OCI-LY3 (cell line): ENCODE data around the gene CRMP1.

Experiments used
- H2AFZ ChIP-seq: fragments of 200-600, 300-600 bp; shearing (Covaris generic); 2 replicates; pipeline ENCODE4 v1.6.0; 2014; ENCODE audit warnings: antibody characterized with exemption, low read depth, low read length
- H3K27ac ChIP-seq: fragments of 200-600, 300-600 bp; sonication (generic); 2 replicates; pipeline ENCODE4 v1.5.1; 2014; ENCODE audit warnings: mild to moderate bottlenecking, low read length, moderate library complexity, mixed read lengths
- H3K27me3 ChIP-seq: fragments of 200-600, 300-600 bp; sonication (generic); 2 replicates; pipeline ENCODE4 v1.6.1; 2014; ENCODE audit warnings: low read depth, low read length, mixed read lengths
- H3K36me3 ChIP-seq: fragments of 200-600, 300-600 bp; sonication (generic); replicated peaks from 2 replicates; pipeline ENCODE3; 2014; ENCODE audit warnings: low read depth, low read length, mixed read lengths
- H3K4me1 ChIP-seq: fragments of 300-600, 200-600 bp; sonication (generic); 2 replicates; pipeline ENCODE4 v1.6.1; 2014; ENCODE audit warnings: low read length, mixed read lengths
- H3K4me2 ChIP-seq: fragments of 200-600, 300-600 bp; sonication (generic); 2 replicates; pipeline ENCODE4 v1.6.1; 2014; ENCODE audit warnings: low read length, mixed read lengths
- H3K4me3 ChIP-seq: fragments of 300-600, 200-600 bp; sonication (generic); 2 replicates; pipeline ENCODE4 v1.5.1; 2014; ENCODE audit warnings: antibody characterized with exemption, mild to moderate bottlenecking, low read length, moderate library complexity
- H3K79me2 ChIP-seq: fragments of 300-600, 200-600 bp; shearing (Covaris generic); 2 replicates; pipeline ENCODE4 v1.6.1; 2014; ENCODE audit warnings: mild to moderate bottlenecking, low read length, mixed read lengths
- H3K9ac ChIP-seq: fragments of 300-600, 200-600 bp; shearing (Covaris generic); 2 replicates; pipeline ENCODE4 v1.6.0; 2014; ENCODE audit warnings: mild to moderate bottlenecking, low read length, moderate library complexity
- H3K9me3 ChIP-seq: fragments of 200-600, 300-600 bp; shearing (Covaris generic); 2 replicates; pipeline ENCODE4 v1.6.1; 2014; ENCODE audit warnings: low read length, mixed read lengths; ENCODE audit not compliant: insufficient read depth
- H4K20me1 ChIP-seq: fragments of 200-600, 300-600 bp; sonication (generic); 2 replicates; pipeline ENCODE4 v1.6.1; 2016; ENCODE audit warnings: low read length, mixed read lengths; ENCODE audit not compliant: insufficient read depth
- EZH2phosphoT487 ChIP-seq: fragments of 200-600 bp; shearing (Covaris generic); IDR thresholded peaks from 2 replicates; pipeline ENCODE4 v1.6.1; 2018; ENCODE audit warnings: antibody characterized with exemption, mixed run types, low read depth
- TF ChIP-seq, protein P1 (sequence below): fragments of 200-600, 300-600 bp; sonication (generic); IDR thresholded peaks from 2 replicates; pipeline ENCODE4 v1.5.1; 2014; ENCODE audit warnings: antibody characterized with exemption, low read length, low read depth

Gene CRMP1

GRCh38 chr4:5893004-5893580, at the start of gene CRMP1:
Gene CRMP1 (minus strand): TSS chr4:5893086. CDS start chr4:5892969, 117 bp downstream.
- H4K20me1 ChIP-seq: no peaks in the 10 kb centered on the region
- H2AFZ ChIP-seq: no peak within 1 kb of the TSS
- H3K9ac ChIP-seq: no peak within 1 kb of the TSS
- H3K27me3 ChIP-seq: no peaks in the 10 kb centered on the region
- no peaks in the 10 kb centered on the region for H3K36me3 ChIP-seq
- H3K79me2 ChIP-seq: no peaks in the 10 kb centered on the region
- TF ChIP-seq, protein P1, sequence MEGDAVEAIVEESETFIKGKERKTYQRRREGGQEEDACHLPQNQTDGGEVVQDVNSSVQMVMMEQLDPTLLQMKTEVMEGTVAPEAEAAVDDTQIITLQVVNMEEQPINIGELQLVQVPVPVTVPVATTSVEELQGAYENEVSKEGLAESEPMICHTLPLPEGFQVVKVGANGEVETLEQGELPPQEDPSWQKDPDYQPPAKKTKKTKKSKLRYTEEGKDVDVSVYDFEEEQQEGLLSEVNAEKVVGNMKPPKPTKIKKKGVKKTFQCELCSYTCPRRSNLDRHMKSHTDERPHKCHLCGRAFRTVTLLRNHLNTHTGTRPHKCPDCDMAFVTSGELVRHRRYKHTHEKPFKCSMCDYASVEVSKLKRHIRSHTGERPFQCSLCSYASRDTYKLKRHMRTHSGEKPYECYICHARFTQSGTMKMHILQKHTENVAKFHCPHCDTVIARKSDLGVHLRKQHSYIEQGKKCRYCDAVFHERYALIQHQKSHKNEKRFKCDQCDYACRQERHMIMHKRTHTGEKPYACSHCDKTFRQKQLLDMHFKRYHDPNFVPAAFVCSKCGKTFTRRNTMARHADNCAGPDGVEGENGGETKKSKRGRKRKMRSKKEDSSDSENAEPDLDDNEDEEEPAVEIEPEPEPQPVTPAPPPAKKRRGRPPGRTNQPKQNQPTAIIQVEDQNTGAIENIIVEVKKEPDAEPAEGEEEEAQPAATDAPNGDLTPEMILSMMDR: no peak
- no peak for TF ChIP-seq EZH2phosphoT487
- no peak within 1 kb of the TSS for H3K27ac ChIP-seq
- H3K4me1 ChIP-seq: no peaks in the 10 kb centered on the region
- H3K4me3 ChIP-seq: no peak within 1 kb of the TSS
- H3K9me3 ChIP-seq: no peaks in the 10 kb centered on the region
- H3K4me2 ChIP-seq: no peak within 1 kb of the TSS

GRCh38 chr4:5941601-5942000, 48.7 kb upstream of the CRMP1 start:
- Histone ChIP-seq H3K36me3 (no peaks in the 10 kb centered on the region), H3K4me2 (no peak overlapping the region), H3K4me1 (no peaks in the 10 kb centered on the region), H3K4me3 (no peak overlapping the region), H2AFZ (no peak overlapping the region), H3K27ac (no peak overlapping the region), H3K9me3 (no peaks in the 10 kb centered on the region), H3K79me2 (no peaks in the 10 kb centered on the region), H3K27me3 (no peaks in the 10 kb centered on the region), H3K9ac (no peak overlapping the region), H4K20me1 (no peaks in the 10 kb centered on the region)
- TF ChIP-seq, protein P1: no peak
- TF ChIP-seq EZH2phosphoT487: no peak

DNA sequence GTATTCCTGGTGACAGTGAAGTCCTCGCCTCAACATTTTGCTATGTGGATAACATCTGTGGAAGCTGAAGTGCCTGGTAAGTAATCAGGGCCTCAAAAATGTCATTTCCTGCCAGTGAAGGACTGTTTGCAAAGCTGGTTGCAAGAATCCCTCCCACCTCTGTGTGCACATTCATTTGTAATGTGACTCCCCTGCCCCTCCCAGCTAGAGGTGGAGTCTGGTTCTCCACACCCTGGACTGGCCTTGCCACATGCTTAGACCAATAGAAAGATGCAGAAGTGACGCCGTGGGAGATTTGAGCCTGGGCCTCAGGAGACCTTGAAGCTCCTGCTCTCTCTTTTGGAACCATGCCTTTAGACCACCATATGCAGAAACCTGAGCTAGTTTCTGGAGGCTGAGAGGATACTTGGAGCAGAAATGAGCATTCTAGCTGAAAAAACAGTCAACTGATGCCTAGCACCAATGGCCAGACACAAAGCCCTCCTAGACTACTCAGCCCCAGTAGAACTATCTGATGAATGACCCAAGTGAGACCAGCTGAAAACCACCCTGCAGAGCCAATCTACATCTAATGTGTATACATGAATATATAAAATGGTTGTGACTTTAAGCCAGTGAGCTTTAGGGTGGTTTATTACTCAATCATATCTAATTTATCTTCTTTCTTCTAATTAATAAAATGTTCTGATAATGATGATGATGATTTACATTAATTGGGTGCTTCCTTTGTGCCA, 47.8 kb upstream of the CRMP1 start:
- Histone ChIP-seq H3K9me3 (no peaks in the 10 kb centered on the region), H2AFZ (no peak overlapping the region), H3K79me2 (no peaks in the 10 kb centered on the region), H3K9ac (no peak overlapping the region), H3K27me3 (no peaks in the 10 kb centered on the region), H3K36me3 (no peaks in the 10 kb centered on the region), H3K4me3 (no peak overlapping the region), H4K20me1 (no peaks in the 10 kb centered on the region), H3K4me2 (no peak overlapping the region), H3K27ac (no peak overlapping the region), H3K4me1 (no peaks in the 10 kb centered on the region)
- TF ChIP-seq EZH2phosphoT487: no peak
- TF ChIP-seq, protein P1: no peak

- Histone ChIP-seq H3K9ac (no peak overlapping the region), H3K4me1 (no peaks in the 10 kb centered on the region), H3K4me3 (no peak overlapping the region), H3K9me3 (no peaks in the 10 kb centered on the region), H3K36me3 (no peaks in the 10 kb centered on the region), H3K27me3 (peaks cover 17% of the 10 kb centered on the region), H3K27ac (no peak overlapping the region), H4K20me1 (no peaks in the 10 kb centered on the region), H3K4me2 (no peak overlapping the region), H3K79me2 (no peaks in the 10 kb centered on the region), H2AFZ (no peak overlapping the region)
- TF ChIP-seq, protein P1: no peak
Observed at GRCh38 chr4:5933996-5934831, 41.3 kb upstream of the CRMP1 start.
